AG09319 (cell line): Measurements from ENCODE around the gene NRTN.

Experiments used
- DNase-seq: peaks from one replicate; pipeline ENCODE4 v3.0.0-alpha.2; 2010; ENCODE audit warnings: low read depth; ENCODE audit errors: extremely low read depth
- TF ChIP-seq, protein P1 (sequence below): IDR thresholded peaks from 2 replicates; pipeline ENCODE4 v1.5.1; 2011; ENCODE audit warnings: low read depth, mild to moderate bottlenecking, inconsistent platforms, low read length, moderate library complexity

The NRTN gene

DNA sequence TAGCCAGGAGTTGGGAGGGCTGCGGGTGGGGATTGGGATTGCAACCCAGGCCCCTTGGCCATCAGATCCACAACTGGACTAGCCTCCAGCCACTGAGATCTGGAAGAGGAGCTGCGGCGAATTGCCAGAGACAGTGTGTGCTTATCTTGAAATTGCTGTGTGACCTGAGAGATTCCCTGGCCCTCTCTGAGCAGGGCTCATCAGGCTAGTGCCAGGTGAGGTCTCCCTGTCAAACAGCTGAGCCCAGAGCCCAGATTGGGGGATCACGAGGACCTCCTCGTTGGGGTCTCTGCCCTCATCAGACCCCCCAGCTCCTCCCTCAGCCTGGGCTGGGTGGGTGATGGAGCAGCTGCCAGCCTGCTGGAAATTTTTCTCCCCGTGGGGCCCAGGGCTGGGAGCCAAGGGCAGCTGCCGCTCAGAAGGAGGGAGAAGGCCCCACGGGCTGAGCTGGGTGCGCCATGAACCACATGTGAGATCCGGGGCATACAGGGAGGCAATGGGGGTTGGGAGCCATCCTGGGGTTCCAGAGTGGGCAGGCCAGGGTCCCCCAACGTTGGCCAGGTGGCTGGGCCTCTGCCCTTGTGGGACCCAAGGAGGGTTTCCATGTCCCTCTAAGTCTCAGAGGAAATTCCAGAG, 58.3 kb downstream of the NRTN start:
- DNase-seq: no peak
- TF ChIP-seq, protein P1, sequence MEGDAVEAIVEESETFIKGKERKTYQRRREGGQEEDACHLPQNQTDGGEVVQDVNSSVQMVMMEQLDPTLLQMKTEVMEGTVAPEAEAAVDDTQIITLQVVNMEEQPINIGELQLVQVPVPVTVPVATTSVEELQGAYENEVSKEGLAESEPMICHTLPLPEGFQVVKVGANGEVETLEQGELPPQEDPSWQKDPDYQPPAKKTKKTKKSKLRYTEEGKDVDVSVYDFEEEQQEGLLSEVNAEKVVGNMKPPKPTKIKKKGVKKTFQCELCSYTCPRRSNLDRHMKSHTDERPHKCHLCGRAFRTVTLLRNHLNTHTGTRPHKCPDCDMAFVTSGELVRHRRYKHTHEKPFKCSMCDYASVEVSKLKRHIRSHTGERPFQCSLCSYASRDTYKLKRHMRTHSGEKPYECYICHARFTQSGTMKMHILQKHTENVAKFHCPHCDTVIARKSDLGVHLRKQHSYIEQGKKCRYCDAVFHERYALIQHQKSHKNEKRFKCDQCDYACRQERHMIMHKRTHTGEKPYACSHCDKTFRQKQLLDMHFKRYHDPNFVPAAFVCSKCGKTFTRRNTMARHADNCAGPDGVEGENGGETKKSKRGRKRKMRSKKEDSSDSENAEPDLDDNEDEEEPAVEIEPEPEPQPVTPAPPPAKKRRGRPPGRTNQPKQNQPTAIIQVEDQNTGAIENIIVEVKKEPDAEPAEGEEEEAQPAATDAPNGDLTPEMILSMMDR: no peak

DNA sequence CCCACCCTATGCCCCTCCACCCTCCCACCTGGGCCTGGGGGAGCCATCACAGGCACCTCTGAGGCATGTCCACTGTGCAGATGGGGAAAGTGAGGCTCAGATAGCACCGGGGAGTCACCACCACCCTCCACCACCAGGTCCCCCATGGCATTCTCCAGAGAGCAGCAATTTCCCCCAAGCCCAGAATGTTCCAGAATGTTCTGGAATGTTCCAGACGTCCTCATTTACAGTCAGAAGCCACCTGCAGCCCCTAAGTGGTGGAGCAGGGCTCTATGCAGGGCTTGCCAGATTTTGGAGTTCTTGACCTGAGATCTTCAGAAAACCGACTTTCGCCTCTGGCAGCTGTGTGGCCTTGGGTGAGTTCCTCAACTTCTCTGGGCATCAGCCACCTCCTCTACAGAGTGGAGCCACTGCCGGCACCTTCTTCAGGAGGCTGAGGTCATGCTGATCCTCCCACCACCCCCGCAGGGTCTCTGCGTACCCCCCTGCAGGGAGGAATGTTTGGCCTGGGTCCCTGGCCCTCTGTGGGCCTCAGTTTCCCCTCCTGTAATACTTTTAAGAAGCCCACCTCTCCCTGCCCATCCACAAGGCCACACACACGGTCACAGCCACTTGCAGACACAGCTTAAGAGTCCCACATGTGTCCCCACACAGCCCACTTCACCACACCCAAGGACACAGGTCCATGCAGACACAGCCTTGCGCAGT, 59.3 kb downstream of the NRTN start:
- TF ChIP-seq, protein P1: no peak
- DNase-seq: no peak

DNA sequence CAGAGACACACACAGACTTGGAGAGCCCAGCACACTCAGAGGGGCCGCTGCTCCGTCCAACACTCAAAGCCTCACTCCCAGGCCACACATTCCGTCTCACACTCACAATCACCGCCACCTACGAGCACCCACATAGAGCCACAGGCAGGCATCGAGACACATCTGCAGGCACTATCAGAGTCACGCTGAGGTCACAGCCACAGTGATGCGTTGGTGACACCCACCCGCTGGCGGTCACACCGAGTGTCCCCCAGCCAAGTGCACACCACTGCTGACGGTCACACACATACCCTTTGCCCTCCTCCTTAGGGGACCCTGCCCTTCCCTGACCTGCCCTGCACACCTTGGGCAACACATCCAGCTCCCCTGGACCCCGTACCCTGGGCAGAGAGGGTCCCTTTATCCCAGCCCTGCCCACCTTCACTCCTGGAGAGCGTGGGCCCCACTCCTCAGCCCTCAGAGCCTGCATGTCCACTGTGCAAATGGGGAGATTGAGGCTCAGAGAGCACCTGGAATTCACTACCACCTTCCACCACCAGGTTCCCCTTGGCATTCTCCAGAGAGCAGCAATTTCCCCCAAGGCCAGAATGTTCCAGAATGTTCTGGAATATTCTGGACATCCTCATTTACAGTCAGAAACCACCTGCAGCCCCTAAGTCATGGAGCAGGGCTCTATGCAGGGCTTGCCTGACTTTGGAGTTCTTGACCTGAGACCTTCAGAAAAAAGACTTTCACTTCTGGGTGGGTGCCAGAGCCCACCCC, 60.0 kb downstream of the NRTN start:
- TF ChIP-seq, protein P1: no peak
- no peak for DNase-seq

DNA sequence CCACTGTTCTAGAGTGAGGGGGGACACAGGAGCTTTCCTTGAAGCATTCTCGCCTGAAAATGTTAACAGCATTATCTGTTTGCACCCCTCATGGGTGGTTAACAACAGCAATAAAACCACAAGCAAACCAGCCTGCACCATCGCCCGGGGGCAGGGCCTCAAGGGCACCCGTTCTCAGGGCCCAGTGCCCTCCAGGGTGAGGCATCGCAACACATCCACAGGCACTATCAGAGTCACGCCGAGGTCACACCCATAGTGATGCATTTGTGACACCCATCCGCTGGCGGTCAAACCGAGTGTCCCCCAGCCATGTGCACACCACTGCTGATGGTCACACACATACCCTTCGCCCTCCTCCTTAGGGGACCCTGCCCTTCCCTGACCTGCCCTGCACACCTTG, 60.9 kb downstream of the NRTN start:
- no peak for DNase-seq
- TF ChIP-seq, protein P1: no peak

DNA sequence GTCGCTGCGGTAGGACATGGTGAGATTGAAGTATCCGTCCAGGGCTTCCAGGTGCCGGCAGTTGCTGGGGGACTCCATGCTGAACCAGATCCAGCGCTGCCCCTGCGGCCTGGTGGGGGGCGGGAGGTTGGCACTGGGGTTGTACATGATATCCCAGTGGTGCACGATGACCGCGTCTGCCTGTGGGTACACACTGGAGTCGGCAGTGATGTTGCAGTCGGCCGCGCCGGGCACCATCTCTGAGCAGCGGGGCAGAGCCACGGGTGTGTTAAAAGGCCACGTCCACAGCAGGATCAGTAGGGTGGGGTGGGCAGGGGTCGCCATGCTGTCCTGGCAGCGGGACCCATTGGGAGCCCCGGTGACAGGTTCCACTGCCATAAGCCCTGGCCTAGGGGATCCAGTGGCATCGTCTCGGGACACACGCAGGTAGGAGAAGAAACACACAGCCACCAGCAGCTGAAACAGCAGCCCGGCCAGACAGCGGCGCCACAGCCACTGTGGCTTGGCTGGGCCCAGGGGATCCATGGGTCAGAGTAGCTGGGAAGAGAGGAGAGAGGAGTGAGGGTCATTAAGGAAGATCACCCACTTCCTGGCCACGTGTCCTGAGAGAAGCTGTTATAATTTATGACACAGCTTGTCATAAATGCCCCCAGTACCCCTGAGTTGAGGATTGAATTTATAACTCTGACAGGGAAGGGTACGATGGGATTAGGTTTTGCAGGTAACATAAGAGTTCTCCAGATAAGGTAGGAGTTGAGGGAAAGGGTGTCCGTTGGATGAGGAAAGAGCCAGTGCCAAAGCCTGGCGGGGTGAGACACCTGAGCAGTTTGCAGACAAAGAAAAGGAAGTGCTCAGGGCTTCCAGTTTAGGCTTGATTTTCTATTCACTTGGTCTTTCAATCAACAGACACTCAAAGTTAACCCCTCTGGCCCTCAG, 62.6 kb downstream of the NRTN start:
- TF ChIP-seq, protein P1: no peak
- no peak for DNase-seq

DNA sequence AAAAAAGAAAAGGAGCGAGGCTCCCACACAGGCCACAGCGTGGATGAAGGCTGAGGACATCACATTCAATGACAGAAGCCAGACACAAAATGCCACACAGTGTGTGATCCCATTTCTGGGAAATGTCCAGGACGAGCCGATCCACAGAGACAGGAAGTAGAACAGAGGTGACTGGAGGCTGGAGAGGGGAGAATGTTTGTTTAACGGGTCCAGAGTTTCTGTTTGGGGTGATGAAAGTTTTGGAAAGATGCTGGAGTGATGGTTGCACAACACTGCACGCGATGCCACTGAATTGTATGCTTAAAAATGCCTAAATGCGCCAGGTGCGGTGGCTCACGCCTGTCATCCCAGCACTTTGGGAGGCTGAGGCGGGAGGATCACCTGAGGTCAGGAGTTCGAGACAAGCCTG, 66.1 kb downstream of the NRTN start:
- no peak for DNase-seq
- TF ChIP-seq, protein P1: no peak
